Choroid plexus epithelial cell (primary cell): Measurements from ENCODE around the gene RNPS1.
A peak's percentile ranks its signal among the peaks of the same experiment; 100 is the strongest.

Experiments
- DNase-seq: peaks from one replicate; pipeline ENCODE4 v3.0.0-alpha.2; 2010; ENCODE audit warnings: low read depth
- H3K4me3 ChIP-seq: 2 replicates; pipeline ENCODE4 v1.5.1; 2011; ENCODE audit warnings: low read depth, mild to moderate bottlenecking, control low read depth, low read length, moderate library complexity
- CTCF ChIP-seq: conservative IDR thresholded peaks from 2 replicates; pipeline ENCODE4 v1.5.1; 2011; ENCODE audit warnings: low read depth, mild to moderate bottlenecking, control low read depth, inconsistent platforms, low read length, moderate library complexity

Gene RNPS1

DNA sequence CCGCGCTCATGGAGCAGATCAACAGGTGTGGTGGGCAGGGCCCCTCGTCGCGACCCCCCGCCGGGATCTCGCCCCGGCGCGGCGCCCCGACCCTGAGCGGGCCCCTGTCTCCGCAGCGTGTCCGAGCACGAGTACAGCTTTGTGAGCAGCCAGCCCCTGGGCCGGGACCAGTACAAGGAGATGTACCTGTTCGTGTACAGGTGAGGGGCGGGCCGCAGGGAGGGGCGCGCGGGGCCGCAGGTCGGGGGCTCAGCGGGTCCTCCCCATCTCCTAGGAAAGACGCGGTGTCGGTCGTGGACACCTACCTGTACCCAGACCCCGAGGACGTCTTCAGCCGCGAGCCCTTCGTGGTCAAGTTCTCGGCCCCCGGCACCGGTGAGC, 30.8 kb downstream of the RNPS1 start:
- TF ChIP-seq CTCF = no peak
- H3K4me3 ChIP-seq = peak overlapping the region; percentile 26
- DNase-seq = no peak

GRCh38 chr16:2236337-2237101, 31.4 kb downstream of the RNPS1 start, which contains the start of gene DNASE1L2:
Gene DNASE1L2, plus strand, starts transcription at chr16:2236444. Its CDS starts 373 bp downstream, at chr16:2236817.
- peak within 1 kb of the TSS; percentile 26 for H3K4me3 ChIP-seq
- no peak for TF ChIP-seq CTCF
- DNase-seq = peak; percentile 28

- no peak for TF ChIP-seq CTCF
- H3K4me3 ChIP-seq = no peak overlapping the region
- no peak for DNase-seq
These were observed 32.1 kb downstream of the RNPS1 start for GRCh38 chr16:2235695-2236336.

GRCh38 chr16:2235234-2235651, 32.7 kb downstream of the RNPS1 start:
- H3K4me3 ChIP-seq = no peak overlapping the region
- no peak for DNase-seq
- no peak for TF ChIP-seq CTCF

DNA sequence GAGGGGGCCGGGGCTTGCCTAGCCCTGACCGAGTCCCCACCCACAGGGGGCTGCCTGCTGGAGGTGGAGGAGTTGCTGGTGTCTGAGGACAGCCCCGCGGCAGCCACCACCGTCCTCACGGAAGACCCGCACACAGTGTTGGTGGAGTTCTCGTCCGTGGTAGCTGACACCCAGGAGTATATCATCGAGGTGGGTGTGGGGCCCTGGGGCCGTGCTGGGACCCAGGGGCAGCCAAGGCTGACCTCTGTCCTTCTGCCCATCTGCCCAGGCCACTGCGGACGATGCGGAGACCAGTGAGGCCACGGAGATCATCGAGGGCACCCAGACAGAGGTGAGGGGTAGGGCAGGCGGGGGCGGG, 33.1 kb downstream of the RNPS1 start:
- H3K4me3 ChIP-seq = no peak overlapping the region
- no peak for TF ChIP-seq CTCF
- no peak for DNase-seq

DNA sequence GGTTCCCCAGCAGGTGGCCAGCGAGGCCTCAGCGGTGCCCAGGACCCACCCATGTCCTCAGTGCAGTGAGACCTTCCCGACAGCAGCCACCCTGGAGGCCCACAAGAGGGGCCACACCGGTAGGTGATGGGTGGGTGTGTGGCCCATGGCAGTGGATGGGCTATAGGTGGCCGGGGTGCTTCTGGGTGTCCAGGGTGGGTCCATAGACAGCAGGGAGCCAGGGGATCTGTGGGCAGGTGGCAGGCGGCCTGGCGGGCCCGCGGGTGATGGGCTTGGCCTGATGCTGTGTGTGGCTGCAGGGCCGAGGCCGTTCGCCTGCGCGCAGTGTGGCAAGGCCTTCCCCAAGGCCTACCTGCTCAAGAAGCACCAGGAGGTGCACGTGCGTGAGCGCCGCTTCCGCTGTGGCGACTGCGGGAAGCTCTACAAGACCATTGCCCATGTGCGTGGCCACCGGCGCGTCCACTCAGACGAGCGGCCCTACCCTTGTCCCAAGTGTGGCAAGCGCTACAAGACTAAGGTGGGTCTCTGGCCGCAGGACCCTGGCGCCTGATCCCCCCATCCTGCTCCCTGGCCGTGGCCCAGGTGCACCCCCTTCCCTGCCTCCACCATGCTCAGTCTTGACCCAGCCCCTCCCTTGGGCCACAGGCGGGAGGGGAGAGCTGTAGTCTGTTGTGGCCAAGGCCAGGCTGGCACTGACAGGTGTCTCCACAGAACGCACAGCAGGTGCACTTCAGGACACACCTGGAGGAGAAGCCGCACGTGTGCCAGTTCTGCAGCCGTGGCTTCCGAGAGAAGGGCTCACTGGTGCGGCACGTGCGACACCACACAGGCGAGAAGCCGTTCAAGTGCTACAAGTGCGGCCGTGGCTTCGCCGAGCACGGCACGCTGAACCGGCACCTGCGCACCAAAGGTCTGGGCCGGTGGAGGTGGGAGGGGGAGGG, 33.8 kb downstream of the RNPS1 start:
- no peak for TF ChIP-seq CTCF
- H3K4me3 ChIP-seq = no peak overlapping the region
- no peak for DNase-seq
